HG02870 (cell line): ENCODE data around the gene MDP1.

ENCODE experiments used
- ATAC-seq: cut with Tn5 transposase; IDR thresholded peaks from one replicate; pipeline ENCODE4 v1.9.1; 2021; ENCODE audit warnings: mild to moderate bottlenecking, moderate library complexity; ENCODE audit not compliant: unreplicated experiment

MDP1 gene

GRCh38 chr14:24215495-24216344, at the start of gene MDP1:
MDP1 (minus strand) TSS chr14:24216066; CDS start chr14:24215955, 111 bp downstream.
- ATAC-seq, result peak; percentile 59

- ATAC-seq, result no peak
Measured at GRCh38 chr14:24264298-24264697, 48.4 kb upstream of the MDP1 start.

GRCh38 chr14:24263848-24264247, 48.0 kb upstream of the MDP1 start:
- no peak for ATAC-seq

GRCh38 chr14:24262821-24263733, 47.2 kb upstream of the MDP1 start, which contains the start of gene TGM1:
TGM1 (minus strand) TSS chr14:24263177; CDS start chr14:24262352, 825 bp downstream.
- ATAC-seq, result no peak

GRCh38 chr14:24261969-24262327, 46.1 kb upstream of the MDP1 start:
- no peak for ATAC-seq

- ATAC-seq, result no peak
Measured at GRCh38 chr14:24261256-24261968, 45.5 kb upstream of the MDP1 start.

GRCh38 chr14:24260780-24261157, 44.9 kb upstream of the MDP1 start:
- no peak for ATAC-seq

GRCh38 chr14:24260026-24260779, 44.3 kb upstream of the MDP1 start:
- ATAC-seq, result no peak

- ATAC-seq, result no peak
Measured at GRCh38 chr14:24259282-24260025, 43.6 kb upstream of the MDP1 start.

GRCh38 chr14:24258548-24259265, 42.8 kb upstream of the MDP1 start:
- no peak for ATAC-seq

- no peak for ATAC-seq
Measured at GRCh38 chr14:24258119-24258518, 42.3 kb upstream of the MDP1 start.

GRCh38 chr14:24256960-24257359, 41.1 kb upstream of the MDP1 start:
- no peak for ATAC-seq

GRCh38 chr14:24255931-24256711, 40.3 kb upstream of the MDP1 start:
- no peak for ATAC-seq

- no peak for ATAC-seq
Measured at GRCh38 chr14:24255438-24255837, 39.6 kb upstream of the MDP1 start.

GRCh38 chr14:24254630-24255392, 38.9 kb upstream of the MDP1 start:
- ATAC-seq, result no peak

- ATAC-seq, result no peak
Measured at GRCh38 chr14:24253936-24254335, 38.1 kb upstream of the MDP1 start.

GRCh38 chr14:24252289-24253124, 36.6 kb upstream of the MDP1 start:
- no peak for ATAC-seq
